Transverse colon (tissue), 4 donors: ENCODE results near the gene ARNT2. TPM values are rescaled to one million over a fixed set of nuclear protein-coding genes. Genes with fewer than 3 reads are reported as not detected.

Experiments
- DNase-seq: peaks from one replicate; pipeline ENCODE4 v3.0.0-alpha.2; 2019
- H3K27ac ChIP-seq, 4 donors: fragments of 200-600 bp; sonication (generic); 2 replicates each; pipeline ENCODE4 v1.5.1; 2016 to 2018; ENCODE audit warnings: inconsistent platforms in 4 of 4
- H3K27me3 ChIP-seq: fragments of 200-600 bp; sonication (generic); 2 replicates; pipeline ENCODE4 v1.5.1; 2017; ENCODE audit warnings: inconsistent platforms
- H3K36me3 ChIP-seq, 4 donors: fragments of 200-600 bp; sonication (generic); 2 replicates each; pipeline ENCODE4 v1.5.1; 2017 to 2019; ENCODE audit warnings: inconsistent platforms in 4 of 4
- H3K4me1 ChIP-seq, 4 donors: fragments of 200-600 bp; sonication (generic); 2 replicates each; pipeline ENCODE4 v1.5.1; 2017 to 2020; ENCODE audit warnings: inconsistent platforms in 4 of 4
- H3K4me3 ChIP-seq, 4 donors: fragments of 200-600 bp; sonication (generic); 1 replicate in 1 of 4; 2 replicates in 3 of 4; pipeline versions ENCODE4 v1.5.1 to v1.6.1; 2017 to 2019; ENCODE audit warnings: inconsistent platforms in 4 of 4
- H3K9me3 ChIP-seq, 2 donors: fragments of 200-600 bp; sonication (generic); 2 replicates each; pipeline ENCODE4 v1.5.1; 2017 to 2019; ENCODE audit warnings: inconsistent platforms in 2 of 2
- EP300 ChIP-seq: sonication (generic); formaldehyde crosslinking; IDR thresholded peaks from one replicate; pipeline ENCODE4 v1.6.1; 2017; ENCODE audit warnings: antibody characterized with exemption, low read depth
- POLR2A ChIP-seq: fragments of 450-650 bp; IDR thresholded peaks from one replicate; pipeline ENCODE4 v1.6.1; 2016; ENCODE audit warnings: antibody characterized with exemption, mild to moderate bottlenecking, moderate library complexity
- POLR2AphosphoS5 ChIP-seq, 3 donors: sonication (generic); formaldehyde crosslinking; IDR thresholded peaks; one replicate each; pipeline ENCODE4 v1.6.1; 2016; ENCODE audit warnings: antibody characterized with exemption in 3 of 3
- whole genome bisulfite sequencing, 2 donors: methylation state at CpG; one replicate each; pipeline ENCODE4 v1.1.5; 2018; ENCODE audit warnings: low coverage in 1 of 2; 5-methylcytosine and 5-hydroxymethylcytosine counted together
- in situ Hi-C, 4 donors: fragments of 200-750 bp; cut with MboI; loops; one replicate each; pipeline versions ENCODE4 v1.15.0 to v1.15.1; 2017; ENCODE audit warnings: low sequenced_read_pairs in 3 of 4, low pct_ligation_motif_present in 1 of 4, low pct_unique_long_range_greater_than_20kb in 1 of 4
- intact Hi-C: fragments of 100-400 bp; cut with DNase I; formaldehyde crosslinking; loops from one replicate; pipeline ENCODE4 v1.15.1; 2023; ENCODE audit warnings: low total_unique reads
- total RNA-seq, 4 donors: library from RNA; depleted of rRNA; stranded (reverse); fragments of >200 nt; gene quantifications; one replicate each; pipeline ENCODE4 v1.1.0, GENCODE V29; 2016
- TF ChIP-seq, protein P1 (sequence below), 5 experiments: fragments of 200-600 bp in 3 of 5; fragments of 450-650 bp in 2 of 5; sonication (generic) in 3 of 5; IDR thresholded peaks; 1 replicate in 2 of 5; 2 replicates in 3 of 5; pipeline ENCODE4 v1.5.1; 2016 to 2017; ENCODE audit warnings: antibody characterized with exemption in 5 of 5, inconsistent platforms in 3 of 5, mild to moderate bottlenecking in 2 of 5, moderate library complexity in 1 of 5

The ARNT2 gene
- total RNA-seq, 4 donors from 2014 or later: 1.9 to 4.0 (median 2.5) TPM; not detected in 1

DNA sequence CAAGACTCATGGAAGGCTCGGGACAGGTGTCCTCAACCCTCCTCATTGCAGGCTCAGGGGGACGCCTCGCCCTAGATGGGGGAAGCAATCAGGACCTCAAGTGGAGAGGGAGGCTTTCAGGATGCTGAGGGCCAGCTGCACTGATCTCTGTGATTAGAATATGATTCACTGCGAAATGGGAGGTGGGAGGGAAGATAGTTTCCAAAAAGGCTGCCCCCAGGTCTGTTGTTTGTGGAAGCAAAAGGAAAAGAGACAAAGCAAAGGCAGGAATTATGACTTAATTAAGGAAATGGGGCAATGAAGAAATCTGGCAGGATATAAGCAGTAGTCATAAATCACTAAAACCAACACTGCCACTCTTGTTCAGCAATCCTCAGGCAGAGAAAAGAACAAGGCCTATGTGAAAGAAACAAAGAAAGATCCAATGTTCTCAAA lies 205.3 kb downstream of the ARNT2 start:
- TF ChIP-seq POLR2A: no peak
- no peak for TF ChIP-seq POLR2AphosphoS5 (IDR thresholded peaks at IDR 0.05)
- TF ChIP-seq, protein P1, sequence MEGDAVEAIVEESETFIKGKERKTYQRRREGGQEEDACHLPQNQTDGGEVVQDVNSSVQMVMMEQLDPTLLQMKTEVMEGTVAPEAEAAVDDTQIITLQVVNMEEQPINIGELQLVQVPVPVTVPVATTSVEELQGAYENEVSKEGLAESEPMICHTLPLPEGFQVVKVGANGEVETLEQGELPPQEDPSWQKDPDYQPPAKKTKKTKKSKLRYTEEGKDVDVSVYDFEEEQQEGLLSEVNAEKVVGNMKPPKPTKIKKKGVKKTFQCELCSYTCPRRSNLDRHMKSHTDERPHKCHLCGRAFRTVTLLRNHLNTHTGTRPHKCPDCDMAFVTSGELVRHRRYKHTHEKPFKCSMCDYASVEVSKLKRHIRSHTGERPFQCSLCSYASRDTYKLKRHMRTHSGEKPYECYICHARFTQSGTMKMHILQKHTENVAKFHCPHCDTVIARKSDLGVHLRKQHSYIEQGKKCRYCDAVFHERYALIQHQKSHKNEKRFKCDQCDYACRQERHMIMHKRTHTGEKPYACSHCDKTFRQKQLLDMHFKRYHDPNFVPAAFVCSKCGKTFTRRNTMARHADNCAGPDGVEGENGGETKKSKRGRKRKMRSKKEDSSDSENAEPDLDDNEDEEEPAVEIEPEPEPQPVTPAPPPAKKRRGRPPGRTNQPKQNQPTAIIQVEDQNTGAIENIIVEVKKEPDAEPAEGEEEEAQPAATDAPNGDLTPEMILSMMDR (IDR thresholded peaks at IDR 0.05): no peak
- TF ChIP-seq EP300: no peak
- WGBS, 2 donors: 17 to 31% methylated on average over 1 to 4 of the region's 4 CpGs
- in situ Hi-C loops (no loop called here), intact Hi-C loops (no loop called here)
- peaks cover 0 to 19% (median 3%) of the 10 kb centered on the region in 4 donors for H3K4me1 ChIP-seq
- H3K36me3 ChIP-seq: no peaks in the 10 kb centered on the region
- H3K27ac ChIP-seq: no peak overlapping the region
- DNase-seq: no peak
- no peaks in the 10 kb centered on the region for H3K9me3 ChIP-seq
- no peak overlapping the region for H3K4me3 ChIP-seq
- no peaks in the 10 kb centered on the region for H3K27me3 ChIP-seq

DNA sequence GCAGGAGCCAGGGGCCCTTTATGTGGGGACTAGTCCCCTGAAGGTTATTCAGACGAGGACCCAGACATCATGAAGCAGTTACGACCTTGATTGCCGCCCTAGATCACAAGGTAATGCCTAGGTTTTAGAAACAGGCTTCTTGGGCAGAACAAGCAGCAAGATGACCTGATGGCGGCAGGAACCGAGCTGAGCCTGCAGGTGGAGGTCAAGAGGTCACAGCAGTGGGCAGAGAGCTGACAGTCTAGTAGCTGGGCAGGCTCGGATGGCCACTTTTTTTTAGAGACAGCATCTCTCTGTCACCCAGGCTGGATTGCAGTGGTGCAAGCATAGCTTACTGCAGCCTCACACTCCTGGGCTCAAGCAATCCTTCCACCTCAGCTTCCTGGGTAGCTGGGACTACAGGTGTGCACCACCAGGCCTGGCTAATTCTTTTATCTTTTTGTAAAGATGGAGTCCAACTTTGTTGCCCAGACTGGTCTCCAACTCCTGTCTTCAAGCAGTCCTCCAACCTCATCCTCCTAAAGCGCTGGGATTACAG lies 207.4 kb downstream of the ARNT2 start:
- H3K9me3 ChIP-seq: no peaks in the 10 kb centered on the region
- H3K27me3 ChIP-seq: no peaks in the 10 kb centered on the region
- H3K27ac ChIP-seq: no peak overlapping the region
- no peak overlapping the region for H3K4me3 ChIP-seq
- WGBS, 2 donors: 81% methylated on average over 7 of the region's 7 CpGs; no CpG with 5 or more reads in 1 of the 2 donors
- in situ Hi-C loops: no loop called here
- intact Hi-C loops: no loop called here
- peaks cover 0 to 28% (median 13%) of the 10 kb centered on the region in 4 donors for H3K4me1 ChIP-seq
- no peak for TF ChIP-seq POLR2A
- TF ChIP-seq EP300: no peak
- no peak for TF ChIP-seq POLR2AphosphoS5 (IDR thresholded peaks at IDR 0.05)
- TF ChIP-seq, protein P1 (IDR thresholded peaks at IDR 0.05): no peak
- no peaks in the 10 kb centered on the region for H3K36me3 ChIP-seq
- DNase-seq: no peak

GRCh38 chr15:80612118-80612823 lies 208.1 kb downstream of the ARNT2 start:
- in situ Hi-C loops: no loop called here
- peaks cover 0 to 25% (median 13%) of the 10 kb centered on the region in 4 donors for H3K4me1 ChIP-seq
- no peak overlapping the region for H3K4me3 ChIP-seq
- intact Hi-C loops: no loop called here
- H3K27ac ChIP-seq: no peak overlapping the region
- no peaks in the 10 kb centered on the region for H3K36me3 ChIP-seq
- DNase-seq: no peak
- H3K27me3 ChIP-seq: no peaks in the 10 kb centered on the region
- no peaks in the 10 kb centered on the region for H3K9me3 ChIP-seq
- WGBS, 2 donors: 80% methylated on average over 7 of the region's 7 CpGs
- TF ChIP-seq, protein P1 (IDR thresholded peaks at IDR 0.05): no peak
- TF ChIP-seq EP300 (no peak), POLR2AphosphoS5 (IDR thresholded peaks at IDR 0.05) (no peak), POLR2A (no peak)

DNA sequence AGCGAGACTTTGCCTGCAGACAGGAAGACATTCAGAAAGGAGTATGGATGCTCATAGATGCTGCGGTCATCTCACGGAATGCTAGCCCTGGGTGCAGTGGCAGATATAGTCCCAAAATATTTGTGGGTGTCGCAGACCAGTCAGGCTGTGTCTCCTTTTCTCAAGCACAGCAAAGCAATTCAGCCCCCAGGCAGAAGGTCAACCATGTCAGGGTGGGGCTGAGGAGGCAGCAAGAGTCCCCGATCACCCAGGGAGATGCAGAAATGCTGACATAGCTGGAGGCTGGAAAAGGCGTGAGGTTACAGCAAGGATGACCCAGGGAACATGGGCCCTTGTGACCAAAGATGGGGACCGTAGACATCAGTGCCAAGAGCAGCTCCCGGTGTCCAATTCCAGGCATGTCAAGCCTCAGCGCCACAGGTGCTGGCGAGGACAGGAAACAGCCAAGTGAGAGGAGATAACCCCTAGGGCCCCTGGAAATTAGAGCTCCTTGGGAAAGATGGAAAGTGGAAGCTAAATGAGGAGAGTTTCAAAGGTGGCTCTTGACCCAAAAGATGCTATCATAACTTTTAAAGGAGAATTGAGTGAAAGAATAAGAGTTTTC lies 209.7 kb downstream of the ARNT2 start:
- no peaks in the 10 kb centered on the region for H3K36me3 ChIP-seq
- intact Hi-C loops (no loop called here), in situ Hi-C loops (no loop called here)
- peaks cover 0 to 20% (median 13%) of the 10 kb centered on the region in 4 donors for H3K4me1 ChIP-seq
- H3K4me3 ChIP-seq: no peak overlapping the region
- TF ChIP-seq, protein P1 (IDR thresholded peaks at IDR 0.05): no peak
- TF ChIP-seq POLR2AphosphoS5 (IDR thresholded peaks at IDR 0.05) (no peak), POLR2A (no peak), EP300 (no peak)
- no peaks in the 10 kb centered on the region for H3K27me3 ChIP-seq
- no peak overlapping the region for H3K27ac ChIP-seq
- H3K9me3 ChIP-seq: no peaks in the 10 kb centered on the region
- WGBS, 2 donors: 89 to 100% methylated on average over 4 to 10 of the region's 10 CpGs
- no peak for DNase-seq
